KMS-11 (cell line): ENCODE data around the gene MYO3B.

Source experiments
- H2AFZ ChIP-seq: fragments of 200-600 bp; sonication (generic); 2 replicates; pipeline ENCODE4 v1.6.1; 2016; ENCODE audit warnings: antibody characterized with exemption, mixed run types, low read depth
- H3K27ac ChIP-seq: fragments of 200-600 bp; sonication (generic); 2 replicates; pipeline ENCODE4 v1.6.1; 2016; ENCODE audit warnings: mild to moderate bottlenecking, mixed run types
- H3K27me3 ChIP-seq: fragments of 200-600 bp; sonication (generic); 2 replicates; pipeline ENCODE4 v1.6.1; 2017; ENCODE audit warnings: mild to moderate bottlenecking, low read depth, mixed run types, moderate library complexity; ENCODE audit not compliant: insufficient read depth
- H3K36me3 ChIP-seq: fragments of 200-600 bp; sonication (generic); 2 replicates; pipeline ENCODE4 v1.6.1; 2017; ENCODE audit warnings: mild to moderate bottlenecking, mixed run types; ENCODE audit not compliant: insufficient read depth
- H3K4me1 ChIP-seq: fragments of 200-600 bp; sonication (generic); 2 replicates; pipeline ENCODE4 v1.6.1; 2016; ENCODE audit warnings: mild to moderate bottlenecking, low read depth, mixed run types; ENCODE audit not compliant: poor library complexity, severe bottlenecking
- H3K4me2 ChIP-seq: fragments of 200-600 bp; sonication (generic); 2 replicates; pipeline ENCODE4 v1.7.0; 2016; ENCODE audit warnings: mild to moderate bottlenecking, mixed run types
- H3K4me3 ChIP-seq: fragments of 200-600 bp; sonication (generic); IDR thresholded peaks from 2 replicates; pipeline ENCODE4 v1.6.1; 2017; ENCODE audit warnings: low read depth, low read length, mixed read lengths; ENCODE audit not compliant: insufficient read depth
- H3K79me2 ChIP-seq: fragments of 200-600 bp; sonication (generic); 2 replicates; pipeline ENCODE4 v1.6.1; 2016; ENCODE audit warnings: low read depth, mixed run types; ENCODE audit not compliant: insufficient read depth
- H3K9ac ChIP-seq: fragments of 200-600 bp; sonication (generic); 2 replicates; pipeline ENCODE4 v1.6.1; 2016; ENCODE audit warnings: mild to moderate bottlenecking, mixed run types
- H4K20me1 ChIP-seq: fragments of 200-600 bp; sonication (generic); 2 replicates; pipeline ENCODE4 v1.6.1; 2016; ENCODE audit warnings: mild to moderate bottlenecking, mixed run types; ENCODE audit not compliant: insufficient read depth
- CTCF ChIP-seq: fragments of 200-600 bp; sonication (generic); conservative IDR thresholded peaks from 2 replicates; pipeline ENCODE4 v1.6.1; 2017; ENCODE audit warnings: low read depth, mild to moderate bottlenecking, antibody characterized with exemption, low read length, moderate library complexity, mixed read lengths

The MYO3B gene

GRCh38 chr2:170152421-170152820 lies 25.5 kb upstream of the MYO3B start:
- no peak for TF ChIP-seq CTCF
- no peak overlapping the region for H3K27ac ChIP-seq

GRCh38 chr2:170155022-170155722 lies 22.8 kb upstream of the MYO3B start:
- Histone ChIP-seq H3K79me2 (no peaks in the 10 kb centered on the region), H3K9ac (no peak overlapping the region), H3K27me3 (no peaks in the 10 kb centered on the region), H3K36me3 (no peaks in the 10 kb centered on the region), H3K27ac (no peak overlapping the region), H3K4me1 (peaks cover 23% of the 10 kb centered on the region), H2AFZ (no peak overlapping the region), H3K4me3 (no peak overlapping the region), H3K4me2 (no peak overlapping the region), H4K20me1 (no peaks in the 10 kb centered on the region)
- no peak for TF ChIP-seq CTCF

More at GRCh38 chr2:170152421-170152820, 25.5 kb upstream of the MYO3B start:
- no peaks in the 10 kb centered on the region for H4K20me1 ChIP-seq
- no peaks in the 10 kb centered on the region for H3K36me3 ChIP-seq
- no peak overlapping the region for H2AFZ ChIP-seq
- H3K4me3 ChIP-seq: no peak overlapping the region
- H3K79me2 ChIP-seq: no peaks in the 10 kb centered on the region
- peaks cover 1% of the 10 kb centered on the region for H3K4me1 ChIP-seq
- H3K4me2 ChIP-seq: no peak overlapping the region
- H3K27me3 ChIP-seq: no peaks in the 10 kb centered on the region
- no peak overlapping the region for H3K9ac ChIP-seq

- Histone ChIP-seq H3K4me2 (no peak overlapping the region), H3K9ac (no peak overlapping the region), H2AFZ (no peak overlapping the region), H3K36me3 (no peaks in the 10 kb centered on the region), H3K4me3 (no peak overlapping the region), H3K79me2 (no peaks in the 10 kb centered on the region), H3K27me3 (no peaks in the 10 kb centered on the region), H3K27ac (no peak overlapping the region), H4K20me1 (no peaks in the 10 kb centered on the region), H3K4me1 (peaks cover 29% of the 10 kb centered on the region)
- no peak for TF ChIP-seq CTCF
These were observed 22.2 kb upstream of the MYO3B start for GRCh38 chr2:170155723-170156253.

GRCh38 chr2:170156592-170156991 lies 21.4 kb upstream of the MYO3B start:
- no peak for TF ChIP-seq CTCF

More at GRCh38 chr2:170156592-170156991, 21.4 kb upstream of the MYO3B start:
- Histone ChIP-seq H2AFZ (no peak overlapping the region), H3K27me3 (no peaks in the 10 kb centered on the region), H3K9ac (no peak overlapping the region), H3K27ac (no peak overlapping the region), H3K36me3 (no peaks in the 10 kb centered on the region), H4K20me1 (no peaks in the 10 kb centered on the region), H3K79me2 (no peaks in the 10 kb centered on the region), H3K4me3 (no peak overlapping the region), H3K4me2 (no peak overlapping the region), H3K4me1 (peaks cover 37% of the 10 kb centered on the region)
